Measurements from ENCODE around the gene APOLD1. TPM values are rescaled to one million over a fixed set of nuclear protein-coding genes. Genes with fewer than 3 reads are reported as not detected.
A peak's percentile ranks its signal among the peaks of the same experiment; 100 is the strongest.

Gene APOLD1
- total and polyA plus RNA-seq, 2 of the 8 experiments (the other 6 are each of a cell fraction or from before 2014, with no cell fraction given): 0.12 to 0.71 TPM

- Histone ChIP-seq H3K4me1 (replicated peaks in 1 of 4; ENCODE audit: control insufficient read depth in 3 of 4, insufficient read depth in 4 of 4, low read length in 3 of 4) (no peaks in the 10 kb centered on the region), H3K23ac (ENCODE audit: insufficient read length) (no peak overlapping the region), H3K4ac (replicated peaks; ENCODE audit: insufficient read length, low read depth, low read length) (no peak overlapping the region), H3K18ac (ENCODE audit: extremely low read depth, low read length) (no peak overlapping the region), H2BK120ac (replicated peaks; ENCODE audit: low read depth, low read length) (no peak overlapping the region), H2AFZ (ENCODE audit: low read length) (peak overlapping the region; percentile 55), H2BK20ac (ENCODE audit: low read length) (no peak overlapping the region), H3K79me1 (ENCODE audit: low read depth, low read length) (no peaks in the 10 kb centered on the region), H2BK15ac (ENCODE audit: low read length) (no peak overlapping the region), H4K20me1 (replicated peaks in 1 of 2; ENCODE audit: control insufficient read depth in 1 of 2, insufficient read depth in 2 of 2, low read length in 2 of 2) (no peaks in the 10 kb centered on the region), H3K27me3 (replicated peaks in 1 of 4; ENCODE audit: control insufficient read depth in 3 of 4, extremely low read depth in 1 of 4, insufficient read depth in 3 of 4, low read length in 3 of 4) (no peaks in the 10 kb centered on the region), H2BK12ac (ENCODE audit: low read depth, low read length) (no peak overlapping the region), H3K4me2 (ENCODE audit: insufficient read depth in 1 of 2, low read depth in 2 of 2, low read length in 2 of 2) (no peak overlapping the region), H3K56ac (replicated peaks; ENCODE audit: insufficient read length, low read depth, low read length) (no peak overlapping the region), H4K8ac (ENCODE audit: extremely low read depth, insufficient read depth, low read length) (no peak overlapping the region), H3K14ac (ENCODE audit: insufficient read length) (no peak overlapping the region), H4K5ac (ENCODE audit: insufficient read length, low read depth, low read length) (no peak overlapping the region), H3K9me3 (ENCODE audit: insufficient read depth in 2 of 2, low read depth in 1 of 2, low read length in 1 of 2) (no peaks in the 10 kb centered on the region), H2AK5ac (ENCODE audit: low read depth, low read length) (no peak overlapping the region), H3K23me2 (ENCODE audit: low read depth, low read length) (no peaks in the 10 kb centered on the region), H3K79me2 (ENCODE audit: control insufficient read depth in 1 of 2, insufficient read depth in 2 of 2, low read length in 2 of 2) (no peaks in the 10 kb centered on the region), H3K9ac (replicated peaks in 1 of 4; ENCODE audit: extremely low read depth in 1 of 4, low read depth in 3 of 4, low read length in 3 of 4) (no peak overlapping the region), H2BK5ac (ENCODE audit: low read depth, low read length) (no peak overlapping the region), H3K36me3 (ENCODE audit: control insufficient read depth in 2 of 4, insufficient read depth in 4 of 4, low read length in 3 of 4) (no peaks in the 10 kb centered on the region), H3K27ac (ENCODE audit: low read depth, low read length) (no peak overlapping the region), H3K4me3 (ENCODE audit: extremely low read depth in 1 of 4, insufficient read depth in 2 of 4, low read depth in 3 of 4, low read length in 4 of 4) (no peak overlapping the region), H4K91ac (replicated peaks; ENCODE audit: insufficient read length, low read length) (no peak overlapping the region)
- no peak for TF ChIP-seq BCL11A (IDR thresholded peaks at IDR 0.05; ENCODE audit: low read depth in 2 of 2, low read length in 2 of 2)
- no peak for TF ChIP-seq ASH2L (IDR thresholded peaks at IDR 0.05; ENCODE audit: low read length)
- TF ChIP-seq YY1 (IDR thresholded peaks at IDR 0.05; ENCODE audit: low read depth, low read length): peak; percentile 76; the same call in 1 of the 2 replicates
- TF ChIP-seq KDM4A (IDR thresholded peaks at IDR 0.05; ENCODE audit: low read depth, low read length, severe bottlenecking): no peak
- TF ChIP-seq SIX5 (IDR thresholded peaks at IDR 0.05; ENCODE audit: low read depth, low read length): peak; percentile 30
- TF ChIP-seq ATF2 (IDR thresholded peaks at IDR 0.05; ENCODE audit: low read length): no peak
- no peak for FAIRE-seq
- ChIA-PET CTCF (ENCODE audit: partially characterized antibody) (no interaction called here), POLR2A (ENCODE audit: partially characterized antibody) (no interaction called here)
- no peak for DNase-seq (ENCODE audit: low read depth in 1 of 2, low spot score in 2 of 2)
Measured at GRCh38 chr12:12764824-12765223, 20.6 kb upstream of the APOLD1 start.

Data from H1 (cell line).